BJ (cell line): ENCODE data around the gene FOXN1. TPM values are rescaled to one million over a fixed set of nuclear protein-coding genes. Genes with fewer than 3 reads are reported as not detected.

ENCODE experiments used
- CTCF ChIA-PET: fragments of 350-600 bp; formaldehyde crosslinking; extraction: SDS; loops from one replicate; lab custom pipeline; 2021; ENCODE audit warnings: antibody characterized with exemption, inconsistent platforms; lab: Yijun Ruan, JAX
- POLR2A ChIA-PET: fragments of 300-600 bp; sonication (Branson Sonifier 250); formaldehyde crosslinking; extraction: SDS; loops from one replicate; lab custom pipeline; 2021; ENCODE audit warnings: antibody characterized with exemption; lab: Charles Lee
- DNase-seq: peaks from one replicate; pipeline ENCODE4 v3.0.0-alpha.2; 2011; ENCODE audit warnings: low read depth
- H3K27me3 ChIP-seq: 2 replicates; pipeline ENCODE4 v1.6.0; 2011; ENCODE audit warnings: low read length; ENCODE audit not compliant: control insufficient read depth, insufficient read depth
- H3K36me3 ChIP-seq: 2 replicates; pipeline ENCODE4 v1.5.1; 2011; ENCODE audit warnings: low read length; ENCODE audit not compliant: control insufficient read depth, insufficient read depth
- H3K4me3 ChIP-seq: 2 replicates; pipeline ENCODE4 v1.5.1; 2011; ENCODE audit warnings: low read depth, mild to moderate bottlenecking, control low read depth, low read length
- CTCF ChIP-seq: IDR thresholded peaks from 2 replicates; pipeline ENCODE4 v1.5.1; 2011; ENCODE audit warnings: low read depth, mild to moderate bottlenecking, control low read depth, inconsistent platforms, low read length, moderate library complexity; ENCODE audit not compliant: insufficient read depth
- polyA plus RNA-seq: library from polyadenylated mRNA; depleted of rRNA; stranded (reverse); fragments of >200 nt; gene quantifications from 2 replicates; pipeline ENCODE4 v1.2.3, GENCODE V29; 2011

FOXN1 gene
- polyA plus RNA-seq, 1 experiment, result not detected

GRCh38 chr17:28470266-28470913 lies 35.8 kb upstream of the FOXN1 start:
- no peak for TF ChIP-seq CTCF
- no peak for DNase-seq
- ChIA-PET POLR2A (no interaction called here), CTCF (no interaction called here)
- peaks cover 12% of the 10 kb centered on the region for H3K27me3 ChIP-seq
- no peak overlapping the region for H3K4me3 ChIP-seq
- no peaks in the 10 kb centered on the region for H3K36me3 ChIP-seq

DNA sequence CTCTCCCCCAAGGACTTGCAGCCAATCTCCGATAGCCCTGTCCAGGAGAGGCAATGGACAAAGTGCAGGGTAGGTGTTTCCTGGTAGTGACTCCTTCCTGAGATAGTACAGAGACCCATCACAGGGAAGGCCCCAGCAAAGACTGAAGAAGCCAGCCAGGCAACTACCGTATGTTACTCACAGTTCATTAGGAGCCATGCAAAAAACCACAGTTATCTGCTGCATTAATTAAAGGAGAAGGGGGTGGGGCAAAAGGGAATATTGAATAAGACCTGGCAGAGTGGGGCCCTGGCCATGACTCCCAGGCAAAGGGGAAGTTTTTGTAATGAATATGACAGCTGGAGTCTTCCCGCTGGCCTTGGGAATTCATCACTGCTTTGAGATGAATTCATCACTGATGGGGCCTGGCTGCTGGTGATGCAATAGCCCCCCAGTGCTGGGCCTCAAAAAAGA lies 35.2 kb upstream of the FOXN1 start:
- H3K36me3 ChIP-seq, result no peaks in the 10 kb centered on the region
- no peak for DNase-seq
- TF ChIP-seq CTCF, result no peak
- ChIA-PET POLR2A (no interaction called here), CTCF (no interaction called here)
- H3K27me3 ChIP-seq, result peaks cover 9% of the 10 kb centered on the region
- no peak overlapping the region for H3K4me3 ChIP-seq

GRCh38 chr17:28471531-28472342 lies 34.4 kb upstream of the FOXN1 start:
- ChIA-PET POLR2A (no interaction called here), CTCF (interaction anchor here (1.0 kb wide), 1 partner anchor 77 kb away, joined by 3 read pairs; no protein-coding TSS in a partner anchor)
- Histone ChIP-seq H3K4me3 (no peak overlapping the region), H3K36me3 (no peaks in the 10 kb centered on the region), H3K27me3 (peaks cover 7% of the 10 kb centered on the region)
- DNase-seq, result no peak
- no peak for TF ChIP-seq CTCF

GRCh38 chr17:28472871-28473497 lies 33.2 kb upstream of the FOXN1 start:
- no peak for DNase-seq
- CTCF ChIA-PET, result interaction anchor here (1.0 kb wide), 1 partner anchor 75 kb away, joined by 3 read pairs; no protein-coding TSS in a partner anchor
- POLR2A ChIA-PET, result no interaction called here
- Histone ChIP-seq H3K27me3 (peaks cover 7% of the 10 kb centered on the region), H3K36me3 (no peaks in the 10 kb centered on the region), H3K4me3 (no peak overlapping the region)
- no peak for TF ChIP-seq CTCF

GRCh38 chr17:28473542-28473941 lies 32.6 kb upstream of the FOXN1 start, which contains the start of gene SLC13A2:
SLC13A2 (plus strand) TSS chr17:28473644; CDS start chr17:28473713, 69 bp downstream.
- DNase-seq, result no peak
- POLR2A ChIA-PET, result no interaction called here
- CTCF ChIA-PET, result no interaction called here
- Histone ChIP-seq H3K4me3 (no peak within 1 kb of the TSS), H3K27me3 (peaks cover 7% of the 10 kb centered on the region), H3K36me3 (no peaks in the 10 kb centered on the region)
- TF ChIP-seq CTCF, result no peak
